GM19035 (cell line): ENCODE data around the gene ANXA7.
"Not testable (repeated sequence)": the region's sequence is repeated elsewhere in the genome, so short reads cannot be mapped to it uniquely, and the experiment has no call there.

Source experiments
- ATAC-seq: cut with Tn5 transposase; IDR thresholded peaks from one replicate; pipeline ENCODE4 v1.9.1; 2021; ENCODE audit not compliant: unreplicated experiment

The ANXA7 gene

GRCh38 chr10:73344269-73344668, 69.6 kb downstream of the ANXA7 start:
- no peak for ATAC-seq

DNA sequence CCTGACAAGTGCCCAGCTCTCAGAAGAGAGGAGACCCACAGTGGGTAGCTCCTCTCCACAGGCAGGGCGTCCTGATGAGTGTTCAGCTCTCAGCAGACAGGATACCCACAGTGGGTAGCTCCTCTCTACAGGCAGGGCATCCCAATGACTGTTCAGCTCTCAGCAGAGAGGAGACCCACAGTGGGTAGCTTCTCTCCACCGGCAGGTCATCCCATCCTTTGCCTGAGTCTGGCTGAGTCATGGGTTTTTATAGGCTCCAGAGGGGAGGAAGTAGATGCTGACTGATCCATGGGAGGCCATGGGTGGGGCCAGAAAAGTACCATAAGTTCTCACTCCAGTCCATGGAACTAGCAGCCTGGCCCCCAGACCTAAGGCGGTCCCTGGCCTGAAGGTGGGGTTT, 73.7 kb downstream of the ANXA7 start:
- no peak for ATAC-seq

- no peak for ATAC-seq
These were observed 74.4 kb downstream of the ANXA7 start for GRCh38 chr10:73339436-73339835.

DNA sequence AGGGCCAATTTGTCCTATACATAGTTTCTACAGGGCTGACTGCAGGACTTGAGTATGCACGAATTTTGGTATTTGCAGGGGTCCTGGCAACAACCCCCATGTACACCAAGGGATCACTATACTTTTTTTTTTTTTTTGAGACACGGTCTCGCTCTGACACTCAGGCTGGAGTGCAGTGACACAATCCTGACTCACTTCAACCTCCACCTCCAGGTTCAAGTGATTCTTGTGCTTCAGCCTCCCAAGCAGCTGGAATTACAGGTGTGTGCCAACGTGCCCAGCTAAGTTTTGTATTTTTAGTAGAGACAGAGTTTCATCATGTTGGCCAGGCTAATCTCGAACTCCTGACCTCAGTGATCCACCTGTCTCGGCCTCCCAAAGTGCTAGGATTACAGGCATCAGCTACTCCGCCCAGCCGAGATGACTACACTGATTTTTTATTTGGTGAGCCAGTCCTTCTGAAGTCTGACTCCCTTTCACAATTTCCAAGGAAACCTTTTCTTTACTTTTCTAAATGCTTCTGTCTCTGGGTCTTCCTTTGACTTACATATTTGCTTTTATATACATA, 75.0 kb downstream of the ANXA7 start:
- ATAC-seq, result no peak

- no peak for ATAC-seq
These were observed 80.7 kb downstream of the ANXA7 start for GRCh38 chr10:73333202-73333601.

- ATAC-seq, result no peak
These were observed 81.5 kb downstream of the ANXA7 start for GRCh38 chr10:73332379-73332778.

- ATAC-seq, result not testable (repeated sequence)
These were observed 85.3 kb downstream of the ANXA7 start for GRCh38 chr10:73328523-73328922.

DNA sequence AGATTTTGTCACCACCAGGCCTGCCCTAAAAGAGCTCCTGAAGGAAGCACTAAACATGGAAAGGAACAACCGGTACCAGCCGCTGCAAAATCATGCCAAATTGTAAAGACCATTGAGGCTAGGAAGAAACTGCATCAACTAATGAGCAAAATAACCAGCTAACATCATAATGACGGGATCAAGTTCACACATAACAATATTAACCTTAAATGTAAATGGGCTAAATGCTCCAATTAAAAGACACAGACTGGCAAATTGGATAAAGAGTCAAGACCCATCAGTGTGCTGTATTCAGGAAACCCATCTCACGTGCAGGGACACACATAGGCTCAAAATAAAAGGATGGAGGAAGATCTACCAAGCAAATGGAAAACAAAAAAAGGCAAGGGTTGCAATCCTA, 88.6 kb downstream of the ANXA7 start:
- not testable (repeated sequence) for ATAC-seq
